H9 (cell line): ENCODE measurements around the gene ULK4. TPM values are rescaled to one million over a fixed set of nuclear protein-coding genes. Genes with fewer than 3 reads are reported as not detected.

Source experiments
- DNase-seq: peaks from one replicate; pipeline ENCODE4 v3.0.0-alpha.2; 2017
- H2AFZ ChIP-seq: one replicate; pipeline ENCODE4 v1.6.1; 2013; ENCODE audit warnings: mild to moderate bottlenecking, low read length, control low read depth, moderate library complexity
- H2AK5ac ChIP-seq: 2 replicates; pipeline ENCODE4 v1.6.1; 2013; ENCODE audit warnings: low read length, control low read depth, mixed read lengths; ENCODE audit not compliant: insufficient read length
- H2BK120ac ChIP-seq: one replicate; pipeline ENCODE4 v1.6.1; 2013; ENCODE audit warnings: low read depth, mild to moderate bottlenecking, low read length, control low read depth, inconsistent platforms; ENCODE audit not compliant: poor library complexity, severe bottlenecking
- H2BK12ac ChIP-seq: 2 replicates; pipeline ENCODE4 v1.6.1; 2013; ENCODE audit warnings: low read length, control low read depth, mixed read lengths, low read depth; ENCODE audit not compliant: insufficient read length
- H2BK15ac ChIP-seq: 2 replicates; pipeline ENCODE4 v1.6.1; 2013; ENCODE audit warnings: low read depth, low read length, control low read depth
- H2BK20ac ChIP-seq: one replicate; pipeline ENCODE4 v1.6.1; 2013; ENCODE audit warnings: low read depth, mild to moderate bottlenecking, low read length, control low read depth, inconsistent platforms; ENCODE audit not compliant: poor library complexity, severe bottlenecking
- H2BK5ac ChIP-seq: 2 replicates; pipeline ENCODE4 v1.6.1; 2013; ENCODE audit warnings: low read length, control low read depth, mixed read lengths; ENCODE audit not compliant: insufficient read length
- H3K14ac ChIP-seq: 2 replicates; pipeline ENCODE4 v1.6.1; 2013; ENCODE audit warnings: low read length, control low read depth; ENCODE audit not compliant: insufficient read depth
- H3K18ac ChIP-seq: 2 replicates; pipeline ENCODE4 v1.6.1; 2013; ENCODE audit warnings: low read depth, mild to moderate bottlenecking, mixed read lengths, low read length, control low read depth; ENCODE audit not compliant: insufficient read length
- H3K23ac ChIP-seq: 2 replicates; pipeline ENCODE4 v1.6.1; 2013; ENCODE audit warnings: low read length, control low read depth, mixed read lengths, low read depth; ENCODE audit not compliant: insufficient read length
- H3K23me2 ChIP-seq: 2 replicates; pipeline ENCODE4 v1.6.1; 2013; ENCODE audit warnings: low read depth, mild to moderate bottlenecking, mixed read lengths, low read length, control low read depth; ENCODE audit not compliant: insufficient read length, poor library complexity, severe bottlenecking
- H3K27ac ChIP-seq: 2 replicates; pipeline ENCODE4 v1.5.1; 2013; ENCODE audit warnings: low read length, control low read depth, mixed read lengths, low read depth; ENCODE audit not compliant: insufficient read length
- H3K27me3 ChIP-seq: 2 replicates; pipeline ENCODE4 v1.6.1; 2013; ENCODE audit warnings: low read length, control low read depth, inconsistent platforms; ENCODE audit not compliant: insufficient read depth
- H3K4ac ChIP-seq: 2 replicates; pipeline ENCODE4 v1.6.1; 2013; ENCODE audit warnings: low read depth, mild to moderate bottlenecking, control low read depth, inconsistent platforms, low read length, moderate library complexity
- H3K4me1 ChIP-seq: 2 replicates; pipeline ENCODE4 v1.6.1; 2013; ENCODE audit warnings: low read length, control low read depth, inconsistent platforms; ENCODE audit not compliant: insufficient read depth
- H3K4me2 ChIP-seq: 2 replicates; pipeline ENCODE4 v1.6.1; 2013; ENCODE audit warnings: low read length, control low read depth, mixed read lengths; ENCODE audit not compliant: insufficient read length, insufficient read depth
- H3K56ac ChIP-seq: 2 replicates; pipeline ENCODE4 v1.6.1; 2013; ENCODE audit warnings: low read depth, mild to moderate bottlenecking, mixed read lengths, low read length, control low read depth; ENCODE audit not compliant: insufficient read length
- H3K79me1 ChIP-seq: 2 replicates; pipeline ENCODE4 v1.6.1; 2013; ENCODE audit warnings: low read depth, mild to moderate bottlenecking, moderate library complexity, low read length, control low read depth, inconsistent platforms; ENCODE audit not compliant: insufficient read depth, poor library complexity, severe bottlenecking
- H3K79me2 ChIP-seq: 2 replicates; pipeline ENCODE4 v1.6.1; 2013; ENCODE audit warnings: low read length, control low read depth, inconsistent platforms; ENCODE audit not compliant: insufficient read depth
- H3K9ac ChIP-seq: 2 replicates; pipeline ENCODE4 v1.6.1; 2013; ENCODE audit warnings: low read length, control low read depth, mixed read lengths; ENCODE audit not compliant: insufficient read length; ENCODE audit errors: extremely low read depth
- H3K9me3 ChIP-seq: one replicate; pipeline ENCODE4 v1.6.1; 2013; ENCODE audit warnings: low read depth, low read length, inconsistent platforms; ENCODE audit not compliant: control insufficient read depth
- H3T11ph ChIP-seq: one replicate; pipeline ENCODE4 v1.6.1; 2013; ENCODE audit warnings: mild to moderate bottlenecking, low read length, control low read depth, inconsistent platforms
- H4K20me1 ChIP-seq: one replicate; pipeline ENCODE4 v1.6.1; 2013; ENCODE audit not compliant: control insufficient read depth, insufficient read length, insufficient read depth
- H4K5ac ChIP-seq: 2 replicates; pipeline ENCODE4 v1.6.1; 2013; ENCODE audit warnings: low read depth, mild to moderate bottlenecking, mixed read lengths, low read length, control low read depth; ENCODE audit not compliant: insufficient read length
- H4K8ac ChIP-seq: replicated peaks from 2 replicates; pipeline ENCODE4 v1.6.1; 2013; ENCODE audit warnings: low read length, control low read depth, mixed read lengths, low read depth; ENCODE audit not compliant: insufficient read length
- H4K91ac ChIP-seq: 2 replicates; pipeline ENCODE4 v1.6.1; 2013; ENCODE audit warnings: low read depth, mild to moderate bottlenecking, moderate library complexity, mixed read lengths, low read length, control low read depth; ENCODE audit not compliant: insufficient read length
- H3K27ac Mint-ChIP-seq, 3 experiments: 2 replicates in 2 of 3; 3 replicates in 1 of 3; pipeline ENCODE4 v1.8.0; 2020 to 2021; ENCODE audit warnings: mixed read lengths in 3 of 3, mild to moderate bottlenecking in 1 of 3, moderate library complexity in 1 of 3
- H3K27me3 Mint-ChIP-seq: 2 replicates; pipeline ENCODE4 v1.8.0; 2021; ENCODE audit warnings: low read depth, mild to moderate bottlenecking, moderate library complexity, mixed read lengths
- H3K36me3 Mint-ChIP-seq, 3 experiments: 2 replicates in 2 of 3; 3 replicates in 1 of 3; pipeline ENCODE4 v1.8.0; 2020 to 2021; ENCODE audit warnings: low read depth in 3 of 3, mixed read lengths in 3 of 3; ENCODE audit not compliant: insufficient read depth in 1 of 3
- H3K4me1 Mint-ChIP-seq, 2 experiments: 2 replicates each; pipeline ENCODE4 v1.8.0; 2020; ENCODE audit warnings: mixed read lengths in 2 of 2
- H3K4me3 Mint-ChIP-seq, 2 experiments: 2 replicates in 1 of 2; 3 replicates in 1 of 2; pipeline ENCODE4 v1.8.0; 2020 to 2021; ENCODE audit warnings: mild to moderate bottlenecking in 2 of 2, mixed read lengths in 2 of 2, moderate library complexity in 1 of 2
- H3K9me3 Mint-ChIP-seq, 2 experiments: 2 replicates in 1 of 2; 3 replicates in 1 of 2; pipeline ENCODE4 v1.8.0; 2020; ENCODE audit warnings: mild to moderate bottlenecking in 2 of 2, mixed read lengths in 2 of 2, moderate library complexity in 1 of 2
- CTCF ChIP-seq: fragments of 200-600 bp; sonication (generic); conservative IDR thresholded peaks from 3 replicates; pipeline ENCODE4 v1.8.0; 2021; ENCODE audit warnings: antibody characterized with exemption, mild to moderate bottlenecking
- WGBS: extraction: QIAGEN DNeasy Blood & Tissue Kit; methylation state at CpG from one replicate; pipeline ENCODE4 v1.1.7; 2013; ENCODE audit warnings: missing lambda C conversion rate, low lambda C conversion rate, mixed read lengths; ENCODE audit not compliant: insufficient read length; ENCODE audit errors: extremely low coverage; 5-methylcytosine and 5-hydroxymethylcytosine counted together
- total RNA-seq: library from RNA; stranded (reverse); gene quantifications from 2 replicates; pipeline ENCODE4 v1.2.1, GENCODE V29; 2021

ULK4 gene
- total RNA-seq, 1 experiment from 2014 or later, result 12.9 TPM

GRCh38 chr3:41346698-41347270 lies 615.1 kb downstream of the ULK4 start:
- Histone ChIP-seq H4K8ac (no peak overlapping the region), H4K91ac (no peak overlapping the region), H3K27me3 (no peaks in the 10 kb centered on the region), H2BK120ac (no peak overlapping the region), H3K4me1 (no peaks in the 10 kb centered on the region), H3K9me3 (no peaks in the 10 kb centered on the region), H2AK5ac (no peak overlapping the region), H2BK20ac (no peak overlapping the region), H2BK12ac (no peak overlapping the region), H3K14ac (no peak overlapping the region), H4K5ac (no peak overlapping the region), H3K79me2 (no peaks in the 10 kb centered on the region), H3K79me1 (no peaks in the 10 kb centered on the region), H3K18ac (no peak overlapping the region), H3K4me2 (no peak overlapping the region), H3K56ac (no peak overlapping the region), H2BK5ac (no peak overlapping the region), H3K23ac (no peak overlapping the region), H2BK15ac (no peak overlapping the region), H3K23me2 (no peaks in the 10 kb centered on the region), H4K20me1 (no peaks in the 10 kb centered on the region), H3K27ac (no peak overlapping the region), H3K4ac (no peak overlapping the region), H3T11ph (no peak overlapping the region), H2AFZ (no peak overlapping the region), H3K9ac (no peak overlapping the region)
- Mint-ChIP-seq H3K27me3 (no peaks in the 10 kb centered on the region; the same call in 1 of the 2 replicates), H3K36me3 (peaks cover 4 to 14% (median 9%) of the 10 kb centered on the region in 3 experiments; a peak in 4 of 7 replicates), H3K27ac (no peak overlapping the region), H3K4me1 (no peaks in the 10 kb centered on the region), H3K4me3 (no peak overlapping the region), H3K9me3 (peaks cover 18 to 19% of the 10 kb centered on the region in 2 experiments; a peak in 4 of 5 replicates)
- TF ChIP-seq CTCF, result no peak
- no CpG with 5 or more reads among the region's 4 CpGs for WGBS
- no peak for DNase-seq
